BLaER1 treated with 17β-estradiol and CSF1 and Interleukin-3, amounts not matched to agents 10 nM and 100 nM (cell line): ENCODE measurements around the gene TM4SF4.

Experiments used
- H3K27ac ChIP-seq, 11 experiments: shearing (Covaris generic); formaldehyde crosslinking; 2 replicates each; pipeline ENCODE4 v1.8.1; 2022
- H3K27me3 ChIP-seq, 11 experiments: shearing (Covaris generic); formaldehyde crosslinking; 2 replicates each; pipeline ENCODE4 v1.8.1; 2022
- H3K36me3 ChIP-seq, 11 experiments: shearing (Covaris generic); formaldehyde crosslinking; 2 replicates each; pipeline ENCODE4 v1.8.1; 2022
- H3K4me1 ChIP-seq, 10 experiments: shearing (Covaris generic); formaldehyde crosslinking; 2 replicates each; pipeline ENCODE4 v1.8.1; 2022
- H3K4me2 ChIP-seq, 11 experiments: shearing (Covaris generic); formaldehyde crosslinking; 2 replicates each; pipeline ENCODE4 v1.8.1; 2022
- H3K4me3 ChIP-seq, 10 experiments: shearing (Covaris generic); formaldehyde crosslinking; 2 replicates each; pipeline ENCODE4 v1.8.1; 2022
- H3K9ac ChIP-seq, 11 experiments: shearing (Covaris generic); formaldehyde crosslinking; 2 replicates each; pipeline ENCODE4 v1.8.1; 2022
- H3K9me3 ChIP-seq, 11 experiments: shearing (Covaris generic); formaldehyde crosslinking; replicated peaks in 1 of 11; 2 replicates each; pipeline ENCODE4 v1.8.1; 2022
- H4K20me1 ChIP-seq, 11 experiments: shearing (Covaris generic); formaldehyde crosslinking; 2 replicates each; pipeline ENCODE4 v1.8.1; 2022
- Cebpa-rat ChIP-seq, 11 experiments: shearing (Covaris generic); IDR thresholded peaks; 2 replicates each; pipeline ENCODE4 v1.8.1; 2022

Gene TM4SF4

GRCh38 chr3:149473357-149474249 lies 894 bp upstream of the TM4SF4 start:
- H3K4me2 ChIP-seq = no peak overlapping the region
- peaks cover 0 to 6% (median 0%) of the 10 kb centered on the region in 10 experiments; a peak in 2 of 20 replicates for H3K4me1 ChIP-seq
- H3K9me3 ChIP-seq = no peaks in the 10 kb centered on the region
- H3K4me3 ChIP-seq = no peak overlapping the region
- no peaks in the 10 kb centered on the region for H3K36me3 ChIP-seq
- H3K27me3 ChIP-seq = no peaks in the 10 kb centered on the region
- no peaks in the 10 kb centered on the region for H4K20me1 ChIP-seq
- peak in 3 of 11 experiments; percentile 34 to 49 (median 35); a peak in 3 of 22 replicates for TF ChIP-seq Cebpa-rat (IDR thresholded peaks at IDR 0.05)
- H3K9ac ChIP-seq = no peak overlapping the region
- no peak overlapping the region for H3K27ac ChIP-seq

- H3K4me2 ChIP-seq = no peak overlapping the region
Observed at GRCh38 chr3:149475451-149476060, 1.1 kb downstream of the TM4SF4 start.

GRCh38 chr3:149476225-149476624 lies 1.7 kb downstream of the TM4SF4 start:
- Histone ChIP-seq H3K9me3 (no peaks in the 10 kb centered on the region), H3K4me3 (no peak overlapping the region), H3K27ac (no peak overlapping the region), H3K4me2 (no peak overlapping the region), H3K36me3 (no peaks in the 10 kb centered on the region), H3K4me1 (peaks cover 0 to 9% (median 0%) of the 10 kb centered on the region in 10 experiments; a peak in 5 of 20 replicates), H3K27me3 (no peaks in the 10 kb centered on the region), H4K20me1 (no peaks in the 10 kb centered on the region), H3K9ac (no peak overlapping the region)
- TF ChIP-seq Cebpa-rat (IDR thresholded peaks at IDR 0.05) = no peak

More at GRCh38 chr3:149475451-149476060, 1.1 kb downstream of the TM4SF4 start:
- Histone ChIP-seq H3K27ac (no peak overlapping the region), H3K4me1 (peaks cover 0 to 6% (median 0%) of the 10 kb centered on the region in 10 experiments; a peak in 2 of 20 replicates), H3K4me3 (no peak overlapping the region), H3K27me3 (no peaks in the 10 kb centered on the region), H3K9ac (no peak overlapping the region), H4K20me1 (no peaks in the 10 kb centered on the region), H3K9me3 (no peaks in the 10 kb centered on the region), H3K36me3 (no peaks in the 10 kb centered on the region)
- TF ChIP-seq Cebpa-rat (IDR thresholded peaks at IDR 0.05) = no peak

- TF ChIP-seq Cebpa-rat (IDR thresholded peaks at IDR 0.05) = no peak
- no peaks in the 10 kb centered on the region for H3K9me3 ChIP-seq
- peaks cover 0 to 13% (median 0%) of the 10 kb centered on the region in 10 experiments; a peak in 6 of 20 replicates for H3K4me1 ChIP-seq
- H3K9ac ChIP-seq = no peak overlapping the region
- H4K20me1 ChIP-seq = no peaks in the 10 kb centered on the region
- no peaks in the 10 kb centered on the region for H3K36me3 ChIP-seq
- no peaks in the 10 kb centered on the region for H3K27me3 ChIP-seq
- H3K4me3 ChIP-seq = no peak overlapping the region
- no peak overlapping the region for H3K4me2 ChIP-seq
- no peak overlapping the region for H3K27ac ChIP-seq
Observed at GRCh38 chr3:149479621-149480325, 5.3 kb downstream of the TM4SF4 start.

GRCh38 chr3:149480326-149481017 lies 6.0 kb downstream of the TM4SF4 start:
- H3K9me3 ChIP-seq = no peaks in the 10 kb centered on the region
- TF ChIP-seq Cebpa-rat (IDR thresholded peaks at IDR 0.05) = no peak
- no peak overlapping the region for H3K27ac ChIP-seq
- no peak overlapping the region for H3K4me3 ChIP-seq
- H3K36me3 ChIP-seq = no peaks in the 10 kb centered on the region
- H3K27me3 ChIP-seq = no peaks in the 10 kb centered on the region
- peaks cover 0 to 17% (median 3%) of the 10 kb centered on the region in 10 experiments; a peak in 9 of 20 replicates for H3K4me1 ChIP-seq
- H3K4me2 ChIP-seq = peak overlapping the region in 1 of 11 experiments; percentile 23; a peak in 1 of 22 replicates
- no peak overlapping the region for H3K9ac ChIP-seq
- H4K20me1 ChIP-seq = no peaks in the 10 kb centered on the region

GRCh38 chr3:149481056-149481455 lies 6.6 kb downstream of the TM4SF4 start:
- no peak overlapping the region for H3K27ac ChIP-seq

GRCh38 chr3:149481491-149481890 lies 7.0 kb downstream of the TM4SF4 start:
- no peak for TF ChIP-seq Cebpa-rat (IDR thresholded peaks at IDR 0.05)
- Histone ChIP-seq H3K36me3 (no peaks in the 10 kb centered on the region), H3K27me3 (no peaks in the 10 kb centered on the region), H3K9me3 (no peaks in the 10 kb centered on the region), H4K20me1 (no peaks in the 10 kb centered on the region), H3K4me2 (0 out of 22 replicates have a peak overlapping the region, but pooled peaks of 2 of the 11 experiments have one; percentile 3 to 23), H3K9ac (no peak overlapping the region), H3K4me3 (no peak overlapping the region), H3K4me1 (peaks cover 0 to 16% (median 5%) of the 10 kb centered on the region in 10 experiments; a peak in 9 of 20 replicates), H3K27ac (no peak overlapping the region)

More at GRCh38 chr3:149481056-149481455, 6.6 kb downstream of the TM4SF4 start:
- H3K9me3 ChIP-seq = no peaks in the 10 kb centered on the region
- H4K20me1 ChIP-seq = no peaks in the 10 kb centered on the region
- H3K9ac ChIP-seq = no peak overlapping the region
- no peak overlapping the region for H3K4me3 ChIP-seq
- no peaks in the 10 kb centered on the region for H3K27me3 ChIP-seq
- no peaks in the 10 kb centered on the region for H3K36me3 ChIP-seq
- H3K4me1 ChIP-seq = peaks cover 0 to 16% (median 5%) of the 10 kb centered on the region in 10 experiments; a peak in 9 of 20 replicates
- no peak for TF ChIP-seq Cebpa-rat (IDR thresholded peaks at IDR 0.05)
- H3K4me2 ChIP-seq = peak overlapping the region in 2 of 11 experiments; percentile 3 to 23; a peak in 1 of 22 replicates

- Histone ChIP-seq H3K4me1 (peaks cover 0 to 9% (median 2%) of the 10 kb centered on the region in 10 experiments; a peak in 5 of 20 replicates), H3K9me3 (no peaks in the 10 kb centered on the region), H3K4me3 (no peak overlapping the region), H3K4me2 (no peak overlapping the region), H3K36me3 (no peaks in the 10 kb centered on the region), H3K27ac (no peak overlapping the region), H4K20me1 (no peaks in the 10 kb centered on the region), H3K9ac (no peak overlapping the region), H3K27me3 (no peaks in the 10 kb centered on the region)
- TF ChIP-seq Cebpa-rat (IDR thresholded peaks at IDR 0.05) = no peak
Observed at GRCh38 chr3:149486726-149487125, 12.2 kb downstream of the TM4SF4 start.
